Thyroid gland (tissue), 4 donors: ENCODE data around the gene METTL18. TPM values are rescaled to one million over a fixed set of nuclear protein-coding genes. Genes with fewer than 3 reads are reported as not detected.

ENCODE experiments used
- DNase-seq, 2 donors: peaks; one replicate each; pipeline ENCODE4 v3.0.0-alpha.2; 2019
- H3K27ac ChIP-seq, 3 donors: fragments of 200-600 bp; sonication (generic); 1 replicate in 2 of 3; 2 replicates in 1 of 3; pipeline ENCODE4 v1.5.1; 2016 to 2019; ENCODE audit warnings: mild to moderate bottlenecking in 1 of 3, moderate library complexity in 1 of 3
- H3K27me3 ChIP-seq: fragments of 200-600 bp; sonication (generic); one replicate; pipeline ENCODE4 v1.5.1; 2019
- H3K36me3 ChIP-seq, 2 donors: fragments of 200-600 bp; sonication (generic); one replicate each; pipeline ENCODE4 v1.5.1; 2016 to 2019
- H3K4me1 ChIP-seq, 2 donors: fragments of 200-600 bp; sonication (generic); one replicate each; pipeline ENCODE4 v1.5.1; 2017 to 2019
- H3K4me3 ChIP-seq, 3 donors: fragments of 200-600 bp; sonication (generic); replicated peaks in 1 of 3; 1 replicate in 2 of 3; 2 replicates in 1 of 3; pipeline ENCODE4 v1.5.1; 2016; ENCODE audit warnings: mild to moderate bottlenecking in 1 of 3
- H3K9me3 ChIP-seq: fragments of 200-600 bp; sonication (generic); one replicate; pipeline ENCODE4 v1.5.1; 2017
- CTCF ChIP-seq, 6 experiments: fragments of 200-600 bp in 3 of 6; fragments of 450-650 bp in 3 of 6; sonication (generic) in 3 of 6; IDR thresholded peaks; one replicate each; pipeline ENCODE4 v1.5.1; 2016 to 2019; ENCODE audit warnings: antibody characterized with exemption in 6 of 6, mild to moderate bottlenecking in 2 of 6, inconsistent platforms in 1 of 6, moderate library complexity in 1 of 6
- POLR2A ChIP-seq, 2 donors: fragments of 450-650 bp; IDR thresholded peaks; one replicate each; pipeline ENCODE4 v1.6.1; 2017; ENCODE audit warnings: antibody characterized with exemption in 2 of 2, mild to moderate bottlenecking in 2 of 2, moderate library complexity in 1 of 2
- WGBS, 2 donors: methylation state at CpG; one replicate each; pipeline ENCODE4 v1.1.5; 2017; 5-methylcytosine and 5-hydroxymethylcytosine counted together
- intact Hi-C: fragments of 100-400 bp; cut with DNase I; formaldehyde crosslinking; loops from one replicate; pipeline ENCODE4 v1.15.1; 2023
- total RNA-seq, 4 donors: library from RNA; depleted of rRNA; stranded (reverse); fragments of >200 nt; gene quantifications; one replicate each; pipeline ENCODE4 v1.2.3, GENCODE V29; 2016

METTL18 gene
- total RNA-seq, 4 donors from 2014 or later = 9.6 to 13.6 (median 11.4) TPM

DNA sequence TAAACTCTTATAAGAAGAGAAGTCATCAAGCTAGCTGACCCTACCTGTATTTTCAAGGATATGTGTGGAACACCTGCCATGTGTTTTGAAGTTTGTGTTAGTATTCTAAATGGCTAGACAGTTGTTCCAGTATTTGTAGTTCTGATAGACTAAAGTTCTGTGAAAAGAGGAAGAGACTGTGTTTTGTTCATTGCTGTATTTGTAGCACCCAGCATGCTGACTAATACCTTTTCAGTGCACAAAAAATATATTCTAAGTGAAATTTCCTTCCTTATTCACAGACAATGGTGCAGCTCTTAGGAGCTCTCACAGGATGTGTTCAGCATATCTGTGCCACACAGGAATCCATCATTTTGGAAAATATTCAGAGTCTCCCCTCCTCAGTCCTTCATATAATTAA, 8.2 kb upstream of the METTL18 start:
- TF ChIP-seq CTCF (IDR thresholded peaks at IDR 0.05) (no peak), POLR2A (IDR thresholded peaks at IDR 0.05) (no peak)
- Histone ChIP-seq H3K36me3 (peaks cover 4 to 6% of the 10 kb centered on the region in 2 donors), H3K4me3 (no peak overlapping the region), H3K9me3 (no peaks in the 10 kb centered on the region), H3K27ac (no peak overlapping the region), H3K4me1 (no peaks in the 10 kb centered on the region), H3K27me3 (no peaks in the 10 kb centered on the region)
- intact Hi-C loops = no loop called here
- DNase-seq = no peak

- DNase-seq = no peak
- Histone ChIP-seq H3K36me3 (no peaks in the 10 kb centered on the region), H3K4me1 (peaks cover 10 to 17% of the 10 kb centered on the region in 2 donors), H3K4me3 (no peak overlapping the region), H3K9me3 (no peaks in the 10 kb centered on the region), H3K27me3 (no peaks in the 10 kb centered on the region), H3K27ac (no peak overlapping the region)
- 93 to 99% methylated on average over 5 of the region's 5 CpGs for WGBS, 2 donors
- TF ChIP-seq POLR2A (IDR thresholded peaks at IDR 0.05) = no peak
- no peak for TF ChIP-seq CTCF (IDR thresholded peaks at IDR 0.05)
- intact Hi-C loops = no loop called here
These were observed 2.6 kb upstream of the METTL18 start for GRCh38 chr1:169797281-169797680.

GRCh38 chr1:169796274-169796810, 1.6 kb upstream of the METTL18 start:
- Histone ChIP-seq H3K36me3 (no peaks in the 10 kb centered on the region), H3K27ac (no peak overlapping the region), H3K4me1 (peaks cover 10 to 17% of the 10 kb centered on the region in 2 donors), H3K4me3 (no peak overlapping the region), H3K27me3 (no peaks in the 10 kb centered on the region), H3K9me3 (no peaks in the 10 kb centered on the region)
- intact Hi-C loops = no loop called here
- 82 to 83% methylated on average over 7 of the region's 7 CpGs for WGBS, 2 donors
- no peak for TF ChIP-seq POLR2A (IDR thresholded peaks at IDR 0.05)
- TF ChIP-seq CTCF (IDR thresholded peaks at IDR 0.05) = no peak
- no peak for DNase-seq

DNA sequence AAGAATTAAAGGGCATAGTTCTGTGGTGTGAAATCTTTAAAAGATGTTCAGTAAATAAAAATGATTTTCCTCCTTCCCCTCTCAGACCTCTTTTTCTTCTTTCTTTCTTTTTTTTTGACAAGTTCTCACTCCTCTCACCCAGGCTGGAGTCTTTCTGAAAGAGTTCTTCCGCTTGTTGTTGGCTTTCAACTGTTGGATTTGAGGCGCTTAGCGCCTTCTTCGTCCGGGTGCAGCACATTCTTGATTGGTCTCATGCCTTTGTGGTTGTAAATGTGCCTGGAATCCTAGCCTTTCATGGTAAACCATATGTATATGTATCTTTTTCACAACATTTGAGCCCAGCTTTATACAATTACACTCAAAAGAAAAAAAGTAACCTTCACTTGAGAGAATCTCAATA, 980 bp upstream of the METTL18 start:
- no peak for TF ChIP-seq CTCF (IDR thresholded peaks at IDR 0.05)
- no peak for TF ChIP-seq POLR2A (IDR thresholded peaks at IDR 0.05)
- H3K27ac ChIP-seq = no peak overlapping the region
- no peaks in the 10 kb centered on the region for H3K27me3 ChIP-seq
- H3K9me3 ChIP-seq = no peaks in the 10 kb centered on the region
- no peak for DNase-seq
- 10 to 14% methylated on average over 5 of the region's 5 CpGs for WGBS, 2 donors
- intact Hi-C loops = no loop called here
- H3K4me1 ChIP-seq = peaks cover 10 to 17% of the 10 kb centered on the region in 2 donors
- H3K4me3 ChIP-seq = peak overlapping the region in 1 of 3 donors; percentile 58
- no peaks in the 10 kb centered on the region for H3K36me3 ChIP-seq

GRCh38 chr1:169793730-169794129, 977 bp downstream of the METTL18 start:
- Histone ChIP-seq H3K27me3 (no peaks in the 10 kb centered on the region), H3K9me3 (no peaks in the 10 kb centered on the region), H3K36me3 (no peaks in the 10 kb centered on the region), H3K27ac (peak overlapping the region in 1 of 3 donors; percentile 93), H3K4me3 (peak overlapping the region in 1 of 3 donors; percentile 58), H3K4me1 (peaks cover 10 to 17% of the 10 kb centered on the region in 2 donors)
- no peak for TF ChIP-seq CTCF (IDR thresholded peaks at IDR 0.05)
- TF ChIP-seq POLR2A (IDR thresholded peaks at IDR 0.05) = no peak
- DNase-seq = no peak
- intact Hi-C loops = no loop called here
- 47 to 54% methylated on average over 1 of the region's 1 CpG for WGBS, 2 donors
